HG03139 (cell line): ENCODE measurements around the gene HAND1.

Experiments
- ATAC-seq: cut with Tn5 transposase; IDR thresholded peaks from one replicate; pipeline ENCODE4 v1.9.1; 2021; ENCODE audit not compliant: unreplicated experiment

HAND1 gene

DNA sequence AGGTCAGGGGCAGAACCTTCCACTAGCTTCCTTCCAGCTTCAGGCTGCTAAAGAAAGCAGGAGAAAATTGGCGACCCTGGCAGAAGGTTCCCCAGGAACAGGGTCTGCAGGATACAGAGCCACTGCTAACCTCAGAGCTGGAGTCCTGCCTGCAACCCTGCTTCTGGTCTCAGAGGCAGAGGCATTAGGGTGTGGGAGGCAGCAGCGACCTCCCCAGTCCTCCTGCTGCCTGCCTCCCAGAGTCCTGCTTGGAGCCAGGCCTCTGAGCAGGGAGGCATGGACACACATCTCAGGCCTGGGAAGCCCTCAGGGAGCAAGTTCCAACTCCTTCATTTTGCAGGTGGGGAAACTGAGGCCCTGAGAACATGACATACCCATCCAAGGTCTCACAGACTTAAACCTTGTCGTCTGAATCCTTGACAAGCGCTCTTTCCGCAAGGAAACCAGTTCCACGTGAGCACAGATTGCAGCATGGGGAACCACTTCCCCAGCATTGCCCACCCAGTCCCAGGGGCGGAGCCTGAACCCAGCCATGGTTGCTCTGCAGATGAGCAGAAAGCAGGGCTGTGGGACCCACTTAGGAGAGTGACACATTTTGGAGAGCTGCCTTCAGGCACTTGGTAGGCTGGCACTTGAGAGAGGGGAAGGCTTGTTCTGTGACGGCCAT lies 28.2 kb upstream of the HAND1 start:
- ATAC-seq = no peak

DNA sequence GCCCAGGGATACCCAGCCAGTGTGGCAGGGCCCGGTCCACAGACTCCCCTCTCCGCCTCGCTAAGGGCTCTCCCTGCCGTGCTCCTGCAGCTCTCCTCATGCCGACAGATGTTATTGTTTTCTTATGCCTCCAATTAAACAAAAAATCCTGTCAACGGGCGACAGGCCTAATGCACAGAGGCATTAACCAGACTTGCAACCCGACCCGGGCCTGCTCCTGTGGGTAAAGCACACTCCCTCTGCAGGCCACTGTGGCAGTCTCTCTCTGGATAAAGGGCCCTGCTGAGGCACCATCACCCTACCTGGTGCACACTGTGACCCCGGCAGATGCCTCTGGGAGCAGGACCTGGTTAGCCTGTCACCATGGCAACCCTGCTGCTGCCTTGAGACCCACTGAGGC lies 27.5 kb upstream of the HAND1 start:
- ATAC-seq = no peak

DNA sequence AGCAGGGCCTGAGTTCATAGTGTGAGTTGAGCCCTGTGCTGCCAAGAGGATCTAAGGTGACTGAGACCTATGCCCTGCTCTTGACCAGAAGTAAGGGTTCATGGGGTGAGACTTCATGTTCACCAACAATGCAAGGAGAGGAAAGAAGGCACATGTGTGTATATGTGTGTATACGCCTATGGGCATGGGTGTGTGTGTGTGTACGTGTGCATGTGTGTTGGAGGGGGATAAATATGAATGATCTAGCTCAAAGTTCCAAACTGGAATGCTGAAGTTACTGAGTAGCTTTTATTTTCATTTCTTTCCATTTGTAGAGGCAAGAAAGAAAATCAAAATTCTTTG lies 25.6 kb upstream of the HAND1 start:
- ATAC-seq = no peak

DNA sequence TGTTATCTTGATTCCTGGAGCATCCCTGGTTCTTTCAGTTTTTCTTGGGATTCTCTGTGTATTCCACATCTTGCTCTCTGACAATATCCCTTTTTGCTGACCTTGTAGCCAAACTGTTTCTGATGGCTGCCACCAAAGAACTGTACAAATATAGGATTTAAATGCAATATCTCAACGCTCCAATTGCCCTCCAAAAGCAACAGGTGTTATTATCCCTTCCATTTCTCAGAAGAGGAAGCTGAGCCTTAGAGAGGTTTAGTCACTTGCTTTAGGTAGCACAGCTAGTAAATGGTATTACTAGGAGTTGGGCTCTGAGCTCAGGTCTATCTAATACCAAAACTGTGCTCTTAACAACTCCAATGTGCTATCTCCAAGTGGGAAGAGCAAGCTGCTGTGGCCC lies 24.2 kb upstream of the HAND1 start:
- no peak for ATAC-seq

DNA sequence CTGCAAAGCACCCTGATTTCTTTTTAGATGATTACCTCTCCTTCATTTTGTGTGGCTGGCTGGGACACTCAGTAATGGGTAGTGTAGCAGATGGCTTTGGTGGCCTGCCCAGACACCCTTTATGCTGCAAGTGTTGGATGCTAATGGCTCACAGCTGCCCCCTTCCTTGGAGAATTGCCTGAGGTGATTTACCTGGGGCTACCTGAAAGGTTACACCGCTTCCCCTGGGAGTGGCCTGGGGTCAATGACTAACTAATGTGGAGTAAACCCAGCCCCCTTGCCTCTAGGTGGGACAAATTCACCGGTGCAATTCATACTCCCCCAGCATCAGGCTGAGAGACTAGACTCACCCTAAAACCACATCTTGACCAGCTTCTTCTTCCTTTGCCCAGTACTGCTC lies 23.5 kb upstream of the HAND1 start:
- ATAC-seq = no peak

DNA sequence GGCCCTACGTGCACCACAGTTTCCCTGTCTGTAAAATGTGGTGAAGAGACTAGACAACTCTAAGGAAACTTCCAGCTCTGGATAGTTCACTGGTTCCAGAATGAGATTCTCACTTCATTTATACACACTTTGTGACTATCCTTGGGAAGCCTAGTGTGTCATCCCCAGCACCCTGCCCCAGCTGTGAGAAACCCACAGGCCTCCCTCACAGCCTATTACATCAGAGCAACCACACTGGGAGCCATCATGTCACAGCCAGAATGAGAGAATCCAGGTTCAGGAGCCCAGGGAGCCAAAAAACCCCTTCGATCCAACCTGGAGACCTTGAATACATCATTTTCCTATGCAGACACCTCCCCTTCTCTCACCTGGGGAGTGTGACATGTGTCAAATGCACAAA lies 21.0 kb upstream of the HAND1 start:
- ATAC-seq = no peak

DNA sequence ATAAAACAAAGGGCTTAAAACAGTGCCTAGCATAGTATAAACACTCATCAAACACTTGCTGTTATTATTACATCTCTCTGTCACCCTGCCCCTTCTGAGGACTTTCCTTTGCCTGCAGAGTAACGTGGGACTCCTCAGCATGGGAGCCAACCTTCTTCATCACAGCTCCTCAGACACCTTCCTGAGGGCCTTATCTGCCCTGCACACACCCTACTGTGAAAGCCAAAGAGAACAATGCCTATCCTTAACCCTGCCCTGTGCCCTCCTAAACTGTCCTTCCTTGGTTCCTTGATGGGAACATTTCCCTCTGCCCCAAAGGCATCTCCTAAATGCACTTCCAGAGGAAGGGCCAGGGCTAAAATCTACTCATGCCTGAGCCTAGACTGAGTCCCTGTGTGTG lies 20.6 kb upstream of the HAND1 start:
- no peak for ATAC-seq

DNA sequence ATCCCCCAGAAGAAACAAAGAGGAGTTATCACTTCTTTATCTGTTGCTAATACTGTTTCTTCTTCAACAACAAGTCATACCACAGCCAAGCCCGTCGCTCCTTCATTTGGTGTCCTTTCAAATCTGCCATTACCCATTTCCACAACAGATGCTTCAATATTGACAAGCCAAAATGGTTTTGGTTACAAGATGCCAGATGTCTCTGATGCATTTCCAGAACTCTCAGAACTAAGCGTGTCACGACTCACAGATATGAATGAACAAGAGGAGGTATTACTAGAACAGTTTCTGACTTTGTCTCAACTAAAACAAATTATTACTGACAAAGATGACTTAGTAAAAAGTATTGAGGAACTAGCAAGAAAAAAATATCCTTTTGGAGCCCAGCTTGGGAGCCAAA lies 16.0 kb upstream of the HAND1 start:
- no peak for ATAC-seq

DNA sequence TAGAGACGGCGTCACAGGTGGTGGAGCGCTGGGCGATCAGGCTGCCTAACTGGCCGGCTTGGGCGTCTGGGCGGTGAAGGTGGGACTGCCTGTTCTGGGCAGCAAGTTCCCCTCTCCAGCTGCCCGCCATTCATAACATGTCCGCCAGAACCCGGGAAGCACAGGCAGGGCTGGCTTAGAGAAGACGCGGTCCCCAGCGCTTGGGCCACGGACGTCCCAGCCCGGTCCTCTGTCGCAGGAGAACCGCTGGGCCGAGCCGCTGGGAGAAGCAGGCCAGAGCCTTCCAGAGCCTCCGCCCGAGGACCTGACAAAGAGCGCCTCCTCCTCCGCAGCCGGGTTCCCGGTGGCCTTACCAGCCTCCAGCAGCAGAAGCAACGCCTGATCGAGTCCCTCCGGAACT lies 15.2 kb upstream of the HAND1 start:
- ATAC-seq = no peak

DNA sequence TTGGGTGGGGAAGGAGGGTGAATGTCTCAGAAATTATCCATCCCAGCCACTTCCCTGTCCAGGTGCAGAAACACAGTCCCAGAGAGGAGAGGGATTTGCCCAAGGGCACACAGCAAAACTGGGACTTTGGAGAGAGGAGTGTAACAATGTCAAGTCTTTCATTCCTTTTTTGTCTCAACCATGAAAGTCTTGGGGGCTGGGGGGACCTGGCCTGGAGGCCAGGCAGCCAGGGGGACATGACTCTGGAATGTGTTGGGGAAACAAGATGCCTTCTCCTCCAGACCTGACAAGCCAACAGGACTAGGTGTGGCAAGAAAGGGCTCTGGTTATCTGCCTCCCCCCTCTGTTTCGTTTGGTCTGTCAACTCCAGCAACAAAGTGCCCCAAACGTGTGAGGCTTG lies 13.9 kb upstream of the HAND1 start:
- ATAC-seq = no peak

DNA sequence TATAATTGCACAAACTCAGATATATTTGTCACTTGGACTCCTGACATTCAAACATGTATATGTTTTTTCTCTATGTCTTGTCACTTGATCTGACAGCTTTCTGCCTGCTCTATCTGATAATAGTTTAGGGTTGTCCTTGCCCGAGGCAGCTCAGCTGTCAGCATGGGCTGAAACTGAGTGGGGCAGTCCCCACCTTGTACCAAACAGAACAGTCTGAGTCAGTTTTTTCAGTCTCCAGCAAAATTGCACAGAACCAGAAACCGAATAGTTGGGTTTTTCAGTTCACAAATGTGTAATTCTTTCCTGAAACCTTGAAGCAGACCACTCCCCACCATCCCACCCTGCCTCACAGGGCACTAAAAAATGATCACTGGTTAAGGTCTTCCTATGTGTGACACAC lies 9.5 kb upstream of the HAND1 start:
- ATAC-seq = peak; percentile 78

DNA sequence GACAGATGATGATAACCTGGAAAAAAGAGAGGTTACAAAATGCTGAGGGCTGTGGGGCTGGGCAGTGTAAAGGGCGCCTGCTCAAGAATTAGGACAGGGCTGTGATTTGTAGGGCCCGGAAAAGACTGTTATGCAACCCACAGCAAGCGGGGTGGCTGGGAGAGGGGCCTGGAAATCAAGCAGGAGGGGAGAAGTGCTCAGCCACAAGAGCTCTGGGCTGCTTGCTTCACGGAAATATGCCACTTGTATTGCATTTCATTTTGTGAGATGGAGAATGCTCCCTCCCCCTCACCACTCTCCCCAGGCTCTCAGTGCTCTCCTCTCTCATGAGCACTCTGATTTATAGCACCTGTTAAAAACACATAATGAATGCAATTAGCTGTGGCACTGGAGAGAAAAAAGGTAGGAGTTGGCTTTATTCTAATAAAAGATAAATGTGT lies 8.4 kb upstream of the HAND1 start:
- ATAC-seq = no peak

DNA sequence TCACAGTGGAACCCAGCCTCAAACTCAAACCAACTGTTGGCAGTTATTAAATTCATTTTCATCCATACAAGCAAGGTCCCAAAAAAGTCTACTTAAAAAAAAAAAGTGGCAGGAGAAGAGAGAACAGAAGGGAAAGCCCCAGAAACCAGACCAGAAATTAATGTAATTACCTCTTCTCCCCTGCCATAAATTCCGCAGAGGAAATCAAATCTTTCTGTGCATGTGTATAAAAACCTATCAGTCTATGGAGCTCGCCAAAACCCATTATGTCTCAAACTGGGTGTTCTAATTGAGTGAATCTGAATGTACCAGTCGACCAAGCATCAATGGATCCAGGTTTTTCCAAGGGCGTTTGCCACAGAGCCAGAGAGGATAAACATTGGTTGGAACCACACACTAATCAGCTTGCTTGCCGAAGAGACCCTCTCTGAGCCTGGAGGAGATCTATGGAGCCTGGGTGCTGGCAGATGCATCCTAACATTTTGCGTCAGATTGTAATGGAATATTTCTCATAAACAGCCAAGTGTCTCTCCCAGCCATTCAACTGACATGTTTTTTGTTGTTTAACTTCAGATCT lies 7.9 kb upstream of the HAND1 start:
- no peak for ATAC-seq

DNA sequence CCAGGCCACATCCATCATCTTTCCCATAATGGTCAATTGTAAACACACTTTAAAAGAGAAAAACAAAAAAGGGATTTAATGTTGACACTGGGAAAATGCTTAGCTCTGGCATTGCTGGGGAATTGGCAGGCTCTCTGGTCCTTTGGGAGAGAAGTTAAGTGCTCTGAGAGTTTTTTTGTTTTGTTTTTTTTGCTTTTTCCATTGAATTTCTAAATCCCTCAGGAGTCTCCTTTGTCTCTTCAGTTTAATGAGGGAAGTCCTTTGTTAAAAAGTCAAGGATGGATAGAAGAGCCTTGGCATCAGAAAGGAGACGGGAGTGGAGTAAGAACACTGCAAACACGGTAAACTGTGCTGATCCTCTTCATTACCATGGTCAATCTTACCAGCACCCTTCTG lies 7.1 kb upstream of the HAND1 start:
- no peak for ATAC-seq

DNA sequence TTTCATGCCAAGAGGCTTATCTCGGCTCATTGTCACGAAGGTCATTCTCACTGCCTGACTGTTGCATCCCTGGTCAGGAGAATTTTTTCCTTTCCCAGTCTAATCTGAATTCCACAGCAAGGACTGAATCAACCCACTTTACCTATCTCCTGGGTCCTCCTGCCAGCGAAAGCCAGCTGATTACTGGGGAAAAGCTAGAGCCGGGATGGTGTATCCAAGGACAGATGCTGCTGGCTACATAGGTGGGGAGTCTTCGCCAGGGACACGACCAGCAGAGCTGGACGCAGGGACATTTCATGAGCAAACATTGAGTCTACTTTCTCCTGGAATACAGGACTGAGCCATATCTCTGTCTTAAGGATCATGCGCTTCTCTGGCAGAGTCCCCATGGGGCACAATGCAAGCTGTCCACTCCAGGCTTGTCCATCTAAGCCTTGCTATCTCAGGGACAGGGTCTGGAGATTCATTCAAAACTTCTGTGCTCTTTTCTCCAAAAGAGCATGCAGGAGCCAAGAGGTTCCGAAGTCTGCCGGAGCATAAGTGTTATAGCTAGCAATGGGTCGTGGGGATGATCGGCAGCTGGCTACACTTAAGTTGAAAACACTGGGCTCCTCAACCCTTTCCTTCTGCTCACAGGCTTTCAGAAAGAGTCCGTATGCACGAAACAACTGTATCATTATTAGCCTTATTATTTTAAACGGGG lies 6.5 kb upstream of the HAND1 start:
- no peak for ATAC-seq

DNA sequence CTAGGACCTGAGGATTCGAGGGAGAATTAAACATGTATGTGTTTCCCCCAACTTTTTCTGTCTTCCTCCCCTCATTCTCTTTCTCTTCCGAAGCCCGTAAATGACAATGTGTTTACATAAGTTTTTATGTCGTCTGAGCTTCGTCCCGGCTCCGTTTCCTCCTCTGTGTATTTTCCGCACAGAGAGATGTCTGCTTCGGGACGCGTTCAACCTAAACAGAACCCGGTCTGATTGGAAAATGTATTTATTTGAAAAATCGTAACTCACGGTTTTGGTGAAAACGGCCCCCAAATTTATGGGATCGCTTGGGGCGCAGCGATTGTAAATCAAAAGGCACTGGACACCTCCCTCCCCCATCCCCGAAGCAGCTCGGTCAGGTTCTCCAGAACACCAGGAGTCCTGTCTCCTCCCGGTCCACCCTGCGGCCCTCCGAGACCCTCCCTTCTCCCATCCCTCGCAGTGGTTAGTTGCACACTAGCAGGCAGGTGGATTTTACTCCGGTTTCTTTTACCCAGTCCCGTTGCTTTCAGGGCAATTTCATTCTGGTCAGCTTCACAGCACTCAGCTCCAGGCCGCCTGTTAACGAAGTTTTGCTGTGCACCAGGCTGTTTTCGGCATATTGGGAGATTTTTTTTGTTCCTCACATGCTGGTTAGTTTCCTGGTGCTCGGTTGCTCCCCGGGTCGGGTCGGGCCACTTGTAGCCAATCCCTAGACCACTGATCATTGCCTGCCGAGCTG lies 5.8 kb upstream of the HAND1 start:
- ATAC-seq = no peak

DNA sequence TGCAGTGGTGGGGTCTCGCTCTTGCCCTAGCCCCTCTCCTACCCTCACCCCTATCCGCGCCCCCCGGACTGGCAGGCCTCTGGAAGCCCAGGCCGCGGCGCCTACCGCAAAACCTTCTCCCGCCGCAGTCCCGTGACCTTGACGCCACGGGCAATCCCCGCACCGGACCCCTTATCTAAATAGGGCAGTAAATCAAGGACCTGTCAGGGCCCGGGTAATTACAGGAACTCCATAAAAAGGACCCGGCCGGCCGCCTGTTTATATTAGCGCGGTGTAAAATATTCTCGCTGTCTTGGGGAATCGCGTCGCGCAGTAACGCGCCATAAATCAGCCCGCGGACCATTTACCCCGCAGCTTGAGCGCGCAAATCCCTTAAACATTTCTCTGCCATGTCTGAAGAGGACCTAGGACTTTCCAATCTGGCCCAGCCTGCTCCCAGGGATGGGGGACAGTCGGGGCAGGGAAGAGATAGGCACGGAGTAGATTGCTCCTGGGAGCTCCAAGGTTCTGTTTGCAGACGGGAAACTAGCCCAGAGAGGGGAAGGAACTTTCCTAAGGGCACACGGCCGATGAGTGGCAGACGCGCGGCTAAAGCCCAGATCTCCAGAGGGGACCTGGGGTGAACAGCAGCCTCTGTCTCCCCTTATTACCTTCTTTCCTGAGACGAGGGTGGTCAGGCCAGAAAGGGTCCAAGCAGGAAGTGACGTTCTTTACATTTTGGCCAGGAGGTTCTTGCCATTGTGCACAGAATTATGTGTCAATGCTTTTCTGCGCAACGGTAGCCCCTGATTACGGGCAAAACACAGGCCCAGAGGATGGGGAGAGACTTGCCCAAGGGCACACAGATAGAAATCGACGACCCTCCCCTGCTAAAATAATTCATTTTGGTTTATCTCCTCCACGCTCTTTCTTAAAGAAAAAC lies 4.8 kb upstream of the HAND1 start:
- ATAC-seq = no peak

DNA sequence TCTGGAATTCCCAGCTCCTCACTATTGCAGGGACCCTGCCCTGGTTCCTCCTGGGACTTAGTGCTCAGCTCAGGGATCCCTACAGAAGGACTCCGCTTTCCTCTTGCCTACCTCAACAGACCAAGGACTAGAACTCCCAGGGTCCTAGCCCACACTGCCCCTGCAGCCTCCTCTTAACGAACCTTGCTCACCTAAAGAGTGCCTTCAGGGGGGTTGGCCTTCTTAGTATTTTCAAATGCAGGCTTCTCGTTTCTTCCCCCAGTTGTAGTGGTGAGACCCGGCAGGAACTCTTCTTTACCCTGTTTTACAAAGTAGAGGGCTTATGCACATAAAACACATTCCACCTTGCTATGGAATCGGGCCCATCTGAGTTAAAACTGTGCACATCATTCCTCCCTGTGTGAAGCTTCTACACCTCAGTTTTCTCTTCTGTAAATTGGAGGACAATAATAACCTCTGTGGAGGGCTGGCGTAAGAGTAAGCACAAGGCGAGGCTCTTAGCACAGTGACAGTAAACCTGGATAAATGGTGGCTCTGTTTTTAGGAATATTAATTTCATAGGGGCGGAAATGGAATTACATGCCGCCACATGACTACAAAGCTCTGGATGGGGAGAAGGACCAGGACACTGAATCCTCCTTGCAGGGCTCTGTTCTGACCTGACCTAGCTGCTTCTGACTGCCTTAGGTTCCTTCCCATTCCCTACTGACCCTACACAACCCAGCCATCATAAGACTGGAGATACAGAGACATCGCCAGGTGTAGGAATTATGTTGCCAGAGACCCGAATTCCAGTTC lies 3.8 kb upstream of the HAND1 start:
- ATAC-seq = no peak

DNA sequence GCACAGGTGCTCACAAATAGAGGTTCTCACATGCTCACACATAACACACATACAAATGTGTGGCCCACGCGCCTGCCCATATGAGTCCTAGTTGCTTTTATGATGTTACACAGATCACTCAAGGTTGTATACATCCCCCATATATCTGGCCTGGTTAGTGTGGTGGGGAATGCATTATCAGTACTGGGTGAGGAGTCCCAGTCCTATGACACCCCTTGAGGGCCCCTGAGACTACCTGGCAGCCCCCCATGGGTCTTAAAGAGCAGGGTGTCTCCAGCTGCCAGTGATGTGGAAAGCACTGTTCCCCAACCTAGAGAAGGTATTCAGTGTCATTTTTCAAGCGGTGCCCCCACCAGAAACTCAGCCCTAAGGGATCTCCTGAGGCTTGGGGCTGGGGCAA lies 2.8 kb upstream of the HAND1 start:
- no peak for ATAC-seq
